ENCODE measurements around the gene CALML4. TPM values are rescaled to one million over a fixed set of nuclear protein-coding genes. Genes with fewer than 3 reads are reported as not detected.
A peak's percentile ranks its signal among the peaks of the same experiment; 100 is the strongest.
"Not testable (repeated sequence)": the region's sequence is repeated elsewhere in the genome, so short reads cannot be mapped to it uniquely, and the experiment has no call there.

Gene CALML4
- total RNA-seq, 1 donor from 2014 or later: 0.90 TPM

DNA sequence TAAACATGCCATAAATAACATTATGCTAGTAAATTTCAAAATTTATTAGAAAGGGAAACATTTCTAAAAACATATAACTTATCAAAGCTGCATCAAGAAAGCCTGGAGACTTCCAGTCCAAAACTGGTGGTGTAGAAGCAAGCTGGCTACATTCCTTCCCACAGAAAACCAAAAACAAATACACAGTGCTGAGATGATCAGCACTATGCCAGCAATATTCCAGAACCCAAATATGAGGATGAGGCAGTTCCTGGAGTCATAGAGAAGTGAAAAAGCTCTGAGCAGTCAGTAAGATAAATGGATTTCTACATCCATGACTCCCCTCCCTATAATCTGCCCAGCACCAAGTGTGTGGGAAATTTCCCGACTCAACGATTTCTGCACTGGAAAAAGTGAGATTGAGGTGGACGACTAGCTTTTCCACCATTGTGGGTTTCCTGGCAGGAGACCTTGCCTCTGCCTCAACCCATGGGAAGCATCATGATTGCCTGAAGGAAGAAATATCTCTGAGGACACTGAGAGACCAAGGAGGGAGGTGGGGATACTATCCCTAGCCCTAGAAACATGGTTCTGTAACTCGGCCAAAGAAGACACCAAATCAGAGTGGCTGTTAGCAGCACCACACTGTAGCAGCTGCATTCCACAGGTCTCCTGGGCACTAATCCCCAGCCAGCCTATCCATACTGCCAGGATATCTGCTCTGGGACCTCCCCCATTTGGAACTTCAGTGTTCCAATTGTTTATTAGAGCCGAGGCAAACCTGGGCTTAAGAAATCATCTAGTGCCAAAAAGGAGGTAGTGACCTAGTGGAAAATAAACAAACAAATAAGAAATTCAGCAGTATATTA, 36.2 kb upstream of the CALML4 start:
- Mint-ChIP-seq H3K4me3 (ENCODE audit: unreplicated experiment) (no peak overlapping the region), H3K36me3 (ENCODE audit: low read depth) (peaks cover 4% of the 10 kb centered on the region), H3K27me3 (ENCODE audit: low read depth) (no peaks in the 10 kb centered on the region), H3K4me1 (ENCODE audit: low read depth) (no peaks in the 10 kb centered on the region), H3K9me3 (ENCODE audit: low read depth) (peaks cover 15% of the 10 kb centered on the region), H3K27ac (ENCODE audit: unreplicated experiment) (no peak overlapping the region)
- TF ChIP-seq, protein P1, sequence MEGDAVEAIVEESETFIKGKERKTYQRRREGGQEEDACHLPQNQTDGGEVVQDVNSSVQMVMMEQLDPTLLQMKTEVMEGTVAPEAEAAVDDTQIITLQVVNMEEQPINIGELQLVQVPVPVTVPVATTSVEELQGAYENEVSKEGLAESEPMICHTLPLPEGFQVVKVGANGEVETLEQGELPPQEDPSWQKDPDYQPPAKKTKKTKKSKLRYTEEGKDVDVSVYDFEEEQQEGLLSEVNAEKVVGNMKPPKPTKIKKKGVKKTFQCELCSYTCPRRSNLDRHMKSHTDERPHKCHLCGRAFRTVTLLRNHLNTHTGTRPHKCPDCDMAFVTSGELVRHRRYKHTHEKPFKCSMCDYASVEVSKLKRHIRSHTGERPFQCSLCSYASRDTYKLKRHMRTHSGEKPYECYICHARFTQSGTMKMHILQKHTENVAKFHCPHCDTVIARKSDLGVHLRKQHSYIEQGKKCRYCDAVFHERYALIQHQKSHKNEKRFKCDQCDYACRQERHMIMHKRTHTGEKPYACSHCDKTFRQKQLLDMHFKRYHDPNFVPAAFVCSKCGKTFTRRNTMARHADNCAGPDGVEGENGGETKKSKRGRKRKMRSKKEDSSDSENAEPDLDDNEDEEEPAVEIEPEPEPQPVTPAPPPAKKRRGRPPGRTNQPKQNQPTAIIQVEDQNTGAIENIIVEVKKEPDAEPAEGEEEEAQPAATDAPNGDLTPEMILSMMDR (IDR thresholded peaks at IDR 0.05): no peak
- no peak for DNase-seq (ENCODE audit: low spot score)

DNA sequence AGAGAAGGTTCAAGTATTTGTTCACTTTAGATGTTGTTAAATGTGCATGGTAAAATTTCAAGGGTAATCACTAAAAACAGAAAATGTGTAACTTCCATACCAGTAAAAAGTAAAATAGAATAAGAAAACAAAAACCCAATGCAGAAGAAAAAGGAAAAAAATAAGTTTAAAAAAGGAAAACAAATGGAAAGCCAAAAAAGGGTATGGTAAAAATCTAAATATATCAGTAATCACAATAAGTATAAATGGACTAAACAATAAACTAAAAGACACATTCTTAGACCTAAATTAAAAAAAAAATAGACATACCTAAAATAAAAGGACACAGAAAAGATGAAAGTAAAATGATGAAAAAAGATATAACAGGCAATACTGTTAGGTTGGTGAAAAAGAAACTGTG, 33.9 kb upstream of the CALML4 start:
- no peak overlapping the region for H3K27ac Mint-ChIP-seq (ENCODE audit: unreplicated experiment)
- H3K36me3 Mint-ChIP-seq (ENCODE audit: low read depth): no peaks in the 10 kb centered on the region
- H3K27me3 Mint-ChIP-seq (ENCODE audit: low read depth): no peaks in the 10 kb centered on the region
- H3K4me1 Mint-ChIP-seq (ENCODE audit: low read depth): no peaks in the 10 kb centered on the region
- H3K9me3 Mint-ChIP-seq (ENCODE audit: low read depth): peaks cover 9% of the 10 kb centered on the region
- no peak for DNase-seq (ENCODE audit: low spot score)
- no peak overlapping the region for H3K4me3 Mint-ChIP-seq (ENCODE audit: unreplicated experiment)
- TF ChIP-seq, protein P1 (IDR thresholded peaks at IDR 0.05): no peak

DNA sequence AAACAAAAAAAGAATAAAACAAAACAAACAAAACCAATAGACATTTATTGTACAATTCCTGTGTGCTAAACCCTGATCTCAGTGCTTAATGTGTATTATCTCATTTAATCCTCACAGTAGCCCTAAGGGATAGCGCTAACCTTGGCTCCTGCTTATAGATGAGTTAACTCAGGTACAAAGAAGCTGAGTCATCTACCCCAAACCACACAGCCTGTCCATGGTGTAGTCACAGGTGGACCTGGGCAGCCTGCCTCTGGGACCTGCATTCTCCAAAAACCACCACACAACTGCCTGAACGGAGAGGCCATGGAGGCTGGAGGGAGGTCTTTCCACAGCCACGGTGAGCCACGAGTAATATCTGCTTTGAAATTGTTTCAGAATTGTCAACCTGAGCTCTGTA, 29.9 kb upstream of the CALML4 start:
- Mint-ChIP-seq H3K4me3 (ENCODE audit: unreplicated experiment) (no peak overlapping the region), H3K9me3 (ENCODE audit: low read depth) (peaks cover 6% of the 10 kb centered on the region), H3K27ac (ENCODE audit: unreplicated experiment) (no peak overlapping the region), H3K36me3 (ENCODE audit: low read depth) (no peaks in the 10 kb centered on the region), H3K4me1 (ENCODE audit: low read depth) (peaks cover 2% of the 10 kb centered on the region), H3K27me3 (ENCODE audit: low read depth) (no peaks in the 10 kb centered on the region)
- TF ChIP-seq, protein P1 (IDR thresholded peaks at IDR 0.05): no peak
- DNase-seq (ENCODE audit: low spot score): no peak

DNA sequence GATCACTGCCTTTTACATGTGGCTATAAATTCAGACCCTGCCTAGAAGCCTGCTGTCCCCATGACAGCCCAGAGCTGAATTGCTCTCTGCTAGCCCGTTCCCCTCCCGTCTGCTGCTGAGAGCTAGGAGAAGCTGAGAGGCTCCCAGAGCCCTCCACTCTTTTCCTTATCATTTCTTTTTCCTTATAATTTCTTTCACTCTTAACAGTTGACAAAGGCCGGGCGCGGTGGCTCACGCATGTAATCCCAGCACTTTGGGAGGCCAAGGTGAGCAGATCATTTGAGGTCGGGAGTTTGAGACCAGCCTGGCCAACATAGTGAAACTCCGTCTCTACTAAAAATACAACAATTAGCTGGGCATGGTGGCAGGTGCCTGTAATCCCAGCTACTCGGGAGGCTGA, 29.4 kb upstream of the CALML4 start:
- not testable (repeated sequence) for H3K4me3 Mint-ChIP-seq (ENCODE audit: unreplicated experiment); H3K27ac Mint-ChIP-seq (ENCODE audit: unreplicated experiment); H3K27me3 Mint-ChIP-seq (ENCODE audit: low read depth); H3K4me1 Mint-ChIP-seq (ENCODE audit: low read depth); H3K36me3 Mint-ChIP-seq (ENCODE audit: low read depth); DNase-seq (ENCODE audit: low spot score); H3K9me3 Mint-ChIP-seq (ENCODE audit: low read depth)

DNA sequence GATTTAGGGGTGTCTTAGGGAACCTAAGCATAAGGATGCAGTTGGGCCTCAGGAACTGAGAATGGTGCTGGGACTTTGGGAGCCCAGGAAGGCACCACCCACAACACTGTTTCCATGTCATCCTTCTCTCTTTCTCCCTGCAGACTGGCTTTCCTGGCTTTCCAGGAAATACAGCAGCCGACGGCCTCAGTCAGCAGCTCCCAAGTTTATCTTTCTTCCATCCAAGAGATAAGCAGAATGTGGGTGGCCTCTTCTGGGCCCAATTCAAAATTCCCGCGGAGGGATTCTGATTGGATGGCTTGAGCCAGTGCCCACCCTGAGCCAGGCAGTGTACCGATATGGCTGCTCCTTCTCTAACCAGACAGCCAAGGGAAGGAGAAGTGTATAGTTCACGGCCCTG, 28.9 kb upstream of the CALML4 start:
- H3K27ac Mint-ChIP-seq (ENCODE audit: unreplicated experiment): no peak overlapping the region
- TF ChIP-seq, protein P1 (IDR thresholded peaks at IDR 0.05): no peak
- peaks cover 4% of the 10 kb centered on the region for H3K9me3 Mint-ChIP-seq (ENCODE audit: low read depth)
- H3K36me3 Mint-ChIP-seq (ENCODE audit: low read depth): no peaks in the 10 kb centered on the region
- no peak overlapping the region for H3K4me3 Mint-ChIP-seq (ENCODE audit: unreplicated experiment)
- no peaks in the 10 kb centered on the region for H3K27me3 Mint-ChIP-seq (ENCODE audit: low read depth)
- peaks cover 6% of the 10 kb centered on the region for H3K4me1 Mint-ChIP-seq (ENCODE audit: low read depth)
- DNase-seq (ENCODE audit: low spot score): no peak

DNA sequence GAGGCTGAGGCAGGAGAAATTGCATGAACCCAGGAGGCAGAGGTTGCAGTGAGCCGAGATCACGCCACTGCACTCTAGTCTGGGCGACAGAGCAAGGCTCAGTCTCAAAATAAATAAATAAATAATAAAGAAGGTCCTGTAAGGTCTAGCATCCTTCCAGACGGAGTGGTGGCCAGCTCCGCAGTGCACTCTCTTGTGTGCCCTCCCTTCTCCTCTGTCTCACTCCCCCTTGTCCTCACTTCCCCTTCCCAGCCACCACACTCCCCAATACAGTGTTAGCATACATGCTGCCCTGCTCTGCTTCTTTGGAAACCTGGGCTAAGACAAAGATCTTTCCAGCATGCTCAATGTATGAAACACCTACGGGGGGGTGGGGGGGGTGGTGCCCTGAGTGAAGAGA, 27.8 kb upstream of the CALML4 start:
- Mint-ChIP-seq H3K9me3 (ENCODE audit: low read depth) (no peaks in the 10 kb centered on the region), H3K4me1 (ENCODE audit: low read depth) (peaks cover 15% of the 10 kb centered on the region), H3K36me3 (ENCODE audit: low read depth) (no peaks in the 10 kb centered on the region), H3K27ac (ENCODE audit: unreplicated experiment) (no peak overlapping the region), H3K4me3 (ENCODE audit: unreplicated experiment) (no peak overlapping the region), H3K27me3 (ENCODE audit: low read depth) (no peaks in the 10 kb centered on the region)
- DNase-seq (ENCODE audit: low spot score): peak; percentile 47
- TF ChIP-seq, protein P1 (IDR thresholded peaks at IDR 0.05): no peak
